ENCODE data around the gene CD177. TPM values are rescaled to one million over a fixed set of nuclear protein-coding genes. Genes with fewer than 3 reads are reported as not detected.

CD177 gene
- total RNA-seq, 1 donor from 2014 or later: not detected

DNA sequence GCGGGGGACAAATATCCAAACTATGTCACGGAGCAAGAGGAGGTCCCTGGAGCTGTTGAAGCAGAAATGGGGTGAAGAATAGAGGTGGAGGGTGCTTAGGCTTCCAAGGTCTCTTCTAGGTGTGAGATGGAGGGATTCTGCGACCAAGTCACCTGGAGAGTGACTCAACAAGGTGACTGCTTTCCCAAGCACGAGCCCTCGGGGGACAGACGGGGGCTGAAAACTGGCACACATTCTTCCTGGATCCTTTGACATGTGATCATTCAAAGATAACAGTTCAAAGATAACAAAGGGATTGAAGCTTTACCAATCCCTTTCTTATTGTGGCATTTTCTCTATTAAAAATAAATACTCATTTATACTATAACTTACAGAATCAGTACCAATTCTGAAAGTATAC, 59.0 kb downstream of the CD177 start:
- Mint-ChIP-seq H3K27ac (no peak overlapping the region), H3K36me3 (no peaks in the 10 kb centered on the region), H3K4me1 (no peaks in the 10 kb centered on the region), H3K4me3 (no peak overlapping the region), H3K9me3 (peaks cover 19% of the 10 kb centered on the region), H3K27me3 (ENCODE audit: low read depth) (no peaks in the 10 kb centered on the region)
- no peak for TF ChIP-seq CTCF (IDR thresholded peaks at IDR 0.05; ENCODE audit: unreplicated experiment)
- no peak for DNase-seq (ENCODE audit: low spot score in 2 of 2, unreplicated experiment in 2 of 2)

Other genes with a start within 250 kb of the CD177 start
- gene PSG5, start 167.2 kb upstream of the CD177 start, total RNA-seq: not detected in 3 replicates
- gene PSG4, start 148.0 kb upstream of the CD177 start, total RNA-seq: not detected in 3 replicates
- not detected in 3 replicates for gene PSG9, start 84.2 kb upstream of the CD177 start, total RNA-seq
- gene TEX101, start 61.2 kb downstream of the CD177 start, total RNA-seq: not detected in 3 replicates
- gene LYPD3, start 111.9 kb downstream of the CD177 start, total RNA-seq: 2.6 to 4.4 TPM (median 3.4 TPM) in 3 replicates
- gene PHLDB3, start 151.1 kb downstream of the CD177 start, total RNA-seq: 28.0 to 31.4 TPM (median 28.2 TPM) in 3 replicates
- 26.8 to 29.0 TPM (median 27.9 TPM) in 3 replicates for gene ETHE1, start 173.5 kb downstream of the CD177 start, total RNA-seq
- 2.3 to 2.8 TPM (median 2.6 TPM) in 3 replicates for gene ZNF575, start 179.5 kb downstream of the CD177 start, total RNA-seq
- gene XRCC1, start 221.8 kb downstream of the CD177 start, total RNA-seq: 52.3 to 58.5 TPM (median 56.1 TPM) in 3 replicates
- 12.6 to 14.5 TPM (median 13.8 TPM) in 3 replicates for gene PINLYP, start 222.1 kb downstream of the CD177 start, total RNA-seq
- 41.1 to 42.2 TPM (median 41.4 TPM) in 3 replicates for gene IRGQ, start 242.4 kb downstream of the CD177 start, total RNA-seq
- 11.4 to 12.6 TPM (median 12.6 TPM) in 3 replicates for gene ZNF576, start 242.9 kb downstream of the CD177 start, total RNA-seq